ENCODE measurements around the gene EML1. TPM values are rescaled to one million over a fixed set of nuclear protein-coding genes. Genes with fewer than 3 reads are reported as not detected.

Gene EML1
- total RNA-seq, 1 experiment from 2014 or later = 9.5 TPM

DNA sequence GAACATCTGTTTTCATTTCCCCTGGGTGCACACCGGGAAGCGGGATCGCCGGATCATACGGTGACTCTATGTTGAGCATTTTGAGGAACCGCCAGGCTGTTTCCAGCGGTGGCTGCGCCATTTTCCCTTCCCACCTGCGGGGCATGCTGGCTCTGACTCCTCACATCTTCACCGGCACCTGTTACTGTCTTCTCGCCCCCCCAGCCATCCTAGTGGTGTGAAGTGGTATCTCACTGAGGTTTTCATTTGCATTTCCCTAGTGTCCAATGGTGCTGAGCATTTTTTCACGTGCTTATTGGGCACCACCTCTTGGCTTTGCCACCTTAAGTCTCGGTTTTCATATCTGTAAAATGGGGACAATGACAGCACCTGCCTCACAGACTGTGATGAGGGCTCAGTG, 44.1 kb upstream of the EML1 start:
- no TSS peak for BruUV-seq (replicated peaks)
- CTCF ChIA-PET = no interaction called here

DNA sequence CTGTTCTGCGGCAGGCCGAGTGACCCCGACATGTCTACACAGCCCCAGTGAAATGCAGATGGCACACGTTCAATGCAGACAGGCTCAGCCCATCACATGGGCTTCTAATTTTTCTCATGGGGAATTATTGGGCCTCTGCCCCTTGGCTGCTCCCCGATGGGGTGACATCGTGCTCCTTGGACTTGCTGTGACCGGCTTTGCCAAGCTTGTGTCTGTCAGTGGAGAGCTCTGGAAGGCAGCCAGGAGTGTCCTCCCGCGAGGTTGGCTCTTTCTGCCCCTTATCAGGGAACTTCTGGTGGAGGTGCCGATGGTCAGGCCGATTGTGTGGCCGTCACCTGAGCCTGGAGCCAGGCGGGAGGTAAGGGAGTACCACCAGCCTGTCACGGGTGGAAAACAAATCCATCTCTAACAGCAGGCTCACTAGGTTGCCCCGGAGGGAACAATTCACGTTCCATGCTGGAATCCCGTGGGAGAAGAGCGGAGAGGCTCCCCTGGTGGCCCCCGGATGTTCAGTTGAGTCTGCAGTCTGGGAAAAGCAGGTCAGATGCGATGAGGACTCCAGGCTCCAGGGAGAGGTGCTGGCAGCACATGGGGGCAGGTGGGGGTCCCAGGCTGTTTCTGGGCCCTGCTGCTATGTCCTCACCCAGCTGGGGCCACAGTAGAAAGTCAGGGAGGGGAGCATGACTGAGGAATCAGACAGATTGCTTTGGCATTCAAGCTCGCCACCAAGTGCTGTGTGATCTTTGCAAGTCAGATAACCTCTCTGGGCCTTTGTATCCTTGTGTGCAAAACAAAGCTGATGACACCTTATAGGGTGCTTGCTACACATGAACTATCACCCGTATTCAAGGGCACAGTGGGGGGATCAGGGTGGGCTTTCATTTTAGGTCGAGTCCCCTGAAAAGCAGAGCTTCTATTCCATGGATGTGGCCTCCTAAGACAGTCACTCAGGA, 43.2 kb upstream of the EML1 start:
- POLR2A ChIA-PET = no interaction called here
- Mint-ChIP-seq H3K27me3 (ENCODE audit: insufficient read depth, unreplicated experiment) (no peaks in the 10 kb centered on the region), H3K9me3 (ENCODE audit: unreplicated experiment) (no peaks in the 10 kb centered on the region), H3K4me1 (ENCODE audit: insufficient read depth, unreplicated experiment) (peaks cover 25% of the 10 kb centered on the region), H3K4me3 (ENCODE audit: unreplicated experiment) (no peak overlapping the region), H3K27ac (ENCODE audit: low read depth, unreplicated experiment) (no peak overlapping the region), H3K36me3 (ENCODE audit: insufficient read depth, unreplicated experiment) (no peaks in the 10 kb centered on the region)
- intact Hi-C loops (cut with micrococcal nuclease) = no loop called here
- CTCF ChIA-PET = interaction anchor here (0.5 to 0.8 kb wide), 2 partner anchors 42 to 149 kb away, joined by 3 to 4 read pairs; no protein-coding TSS in a partner anchor
- DNase-seq (ENCODE audit: unreplicated experiment) = no peak
- no TSS peak for BruUV-seq (replicated peaks)
- TF ChIP-seq CTCF (IDR thresholded peaks at IDR 0.05; ENCODE audit: unreplicated experiment) = no peak

More for the DNA sequence above, 44.1 kb upstream of the EML1 start:
- no peak for DNase-seq (ENCODE audit: unreplicated experiment)
- peak; percentile 21 for TF ChIP-seq CTCF (IDR thresholded peaks at IDR 0.05; ENCODE audit: unreplicated experiment)
- H3K36me3 Mint-ChIP-seq (ENCODE audit: insufficient read depth, unreplicated experiment) = no peaks in the 10 kb centered on the region
- POLR2A ChIA-PET = no interaction called here
- intact Hi-C loops (cut with micrococcal nuclease) = no loop called here
- H3K9me3 Mint-ChIP-seq (ENCODE audit: unreplicated experiment) = no peaks in the 10 kb centered on the region
- H3K4me1 Mint-ChIP-seq (ENCODE audit: insufficient read depth, unreplicated experiment) = peaks cover 28% of the 10 kb centered on the region
- H3K27ac Mint-ChIP-seq (ENCODE audit: low read depth, unreplicated experiment) = no peak overlapping the region
- H3K4me3 Mint-ChIP-seq (ENCODE audit: unreplicated experiment) = no peak overlapping the region
- no peaks in the 10 kb centered on the region for H3K27me3 Mint-ChIP-seq (ENCODE audit: insufficient read depth, unreplicated experiment)

- TF ChIP-seq CTCF (IDR thresholded peaks at IDR 0.05; ENCODE audit: unreplicated experiment) = no peak
- ChIA-PET CTCF (interaction anchor here (0.5 to 0.8 kb wide), 3 partner anchors 41 to 535 kb away, joined by 3 to 4 read pairs (median 3); no protein-coding TSS in a partner anchor), POLR2A (interaction anchor here (1.0 kb wide), 1 partner anchor 14 kb away, joined by 3 read pairs; no protein-coding TSS in a partner anchor)
- Mint-ChIP-seq H3K9me3 (ENCODE audit: unreplicated experiment) (no peaks in the 10 kb centered on the region), H3K4me1 (ENCODE audit: insufficient read depth, unreplicated experiment) (peaks cover 26% of the 10 kb centered on the region), H3K4me3 (ENCODE audit: unreplicated experiment) (no peak overlapping the region), H3K27me3 (ENCODE audit: insufficient read depth, unreplicated experiment) (no peaks in the 10 kb centered on the region), H3K36me3 (ENCODE audit: insufficient read depth, unreplicated experiment) (no peaks in the 10 kb centered on the region), H3K27ac (ENCODE audit: low read depth, unreplicated experiment) (no peak overlapping the region)
- no TSS peak for BruUV-seq (replicated peaks)
- DNase-seq (ENCODE audit: unreplicated experiment) = no peak
- intact Hi-C loops (cut with micrococcal nuclease) = no loop called here
These were observed 42.3 kb upstream of the EML1 start for GRCh38 chr14:99750746-99751450.

All from MCF 10A (cell line).